IPS DF 4.7 (cell line): Measurements from ENCODE around the gene TIFAB.
"Not testable (repeated sequence)": the region's sequence is repeated elsewhere in the genome, so short reads cannot be mapped to it uniquely, and the experiment has no call there.

Experiments
- DNase-seq: peaks from one replicate; pipeline ENCODE4 v3.0.0-alpha.2; 2013; ENCODE audit warnings: low spot score; ENCODE audit errors: extremely low read depth

TIFAB gene

DNA sequence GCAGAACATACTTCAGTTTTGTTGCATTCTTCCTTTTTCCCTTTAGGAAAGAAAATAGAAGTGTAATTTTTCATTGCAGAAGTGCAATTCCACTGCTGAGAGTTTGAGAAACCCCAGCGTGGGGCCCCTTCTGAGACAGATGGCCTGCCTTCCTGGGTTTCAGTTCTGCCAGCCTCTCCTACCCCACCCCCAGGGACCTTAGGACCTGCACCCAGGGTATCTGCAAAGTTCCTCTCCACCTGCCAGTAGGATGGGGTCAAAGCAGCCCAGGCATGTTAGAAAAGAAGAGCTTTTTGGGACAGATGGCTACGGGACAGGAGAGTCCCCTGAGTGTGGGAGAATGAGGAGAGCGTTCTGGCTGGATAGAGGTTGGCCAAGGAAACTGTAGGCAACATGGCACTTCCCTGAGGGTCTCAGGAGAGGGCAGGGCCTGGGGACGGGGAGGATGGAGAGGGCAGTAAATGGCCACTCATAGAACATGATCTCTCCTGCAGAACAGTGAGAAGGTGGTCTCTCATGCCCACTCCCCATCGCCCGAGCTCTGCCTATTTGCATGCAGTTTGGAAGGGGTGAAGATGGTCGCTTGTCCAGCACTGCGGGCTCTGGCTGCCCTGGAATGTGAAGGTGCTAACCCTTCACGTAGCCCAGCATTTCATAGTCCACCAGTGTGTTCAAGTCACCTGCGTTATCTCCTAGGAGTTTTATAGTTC is at the start of gene TIFAB:
Gene TIFAB (minus strand): TSS at position 31 of the 710 bp plus-strand sequence. CDS start 2,412 bp downstream, outside the sequence.
- DNase-seq, result no peak

DNA sequence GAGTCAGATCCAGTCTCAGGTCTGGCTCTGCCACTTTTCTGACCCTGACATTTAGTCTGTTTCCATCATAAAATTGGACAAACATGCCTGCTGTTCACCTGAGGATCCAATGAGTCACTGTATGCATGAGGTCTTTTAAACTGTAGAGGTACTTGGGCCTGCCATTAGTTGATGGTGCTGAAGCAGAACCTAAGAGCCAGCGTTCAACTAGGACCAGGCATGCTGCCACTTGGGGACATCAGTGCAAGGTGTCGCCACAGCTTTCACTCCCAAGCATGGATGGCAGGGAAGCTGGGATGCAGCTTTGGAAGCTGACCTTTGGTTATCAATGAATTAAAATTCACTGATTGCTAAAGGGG is 46.5 kb upstream of the TIFAB start:
- no peak for DNase-seq

- DNase-seq, result no peak
These were observed 46.0 kb upstream of the TIFAB start for GRCh38 chr5:135497971-135498636.

DNA sequence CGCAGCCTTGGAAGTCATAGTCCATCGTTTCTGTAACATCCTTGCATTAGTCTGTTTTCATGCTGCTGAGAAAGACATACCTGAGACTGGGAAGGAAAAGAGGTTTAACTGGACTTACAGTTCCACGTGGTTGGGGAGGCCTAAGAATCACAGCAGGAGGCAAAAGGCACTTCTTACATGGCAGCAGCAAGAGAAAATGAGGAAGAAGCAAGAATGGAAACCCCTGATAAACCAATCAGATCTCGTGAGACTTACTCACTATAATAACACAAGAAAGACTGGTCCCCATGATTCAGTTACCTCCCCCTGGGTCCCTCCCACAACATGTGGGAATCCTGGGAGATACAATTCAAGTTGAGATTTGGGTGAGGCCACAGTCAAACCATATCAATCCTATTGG is 43.4 kb upstream of the TIFAB start:
- DNase-seq, result not testable (repeated sequence)

GRCh38 chr5:135494196-135494595 is 42.0 kb upstream of the TIFAB start:
- DNase-seq, result no peak

- no peak for DNase-seq
These were observed 41.4 kb upstream of the TIFAB start for GRCh38 chr5:135493406-135494180.

- no peak for DNase-seq
These were observed 40.1 kb upstream of the TIFAB start for GRCh38 chr5:135492319-135492626.

DNA sequence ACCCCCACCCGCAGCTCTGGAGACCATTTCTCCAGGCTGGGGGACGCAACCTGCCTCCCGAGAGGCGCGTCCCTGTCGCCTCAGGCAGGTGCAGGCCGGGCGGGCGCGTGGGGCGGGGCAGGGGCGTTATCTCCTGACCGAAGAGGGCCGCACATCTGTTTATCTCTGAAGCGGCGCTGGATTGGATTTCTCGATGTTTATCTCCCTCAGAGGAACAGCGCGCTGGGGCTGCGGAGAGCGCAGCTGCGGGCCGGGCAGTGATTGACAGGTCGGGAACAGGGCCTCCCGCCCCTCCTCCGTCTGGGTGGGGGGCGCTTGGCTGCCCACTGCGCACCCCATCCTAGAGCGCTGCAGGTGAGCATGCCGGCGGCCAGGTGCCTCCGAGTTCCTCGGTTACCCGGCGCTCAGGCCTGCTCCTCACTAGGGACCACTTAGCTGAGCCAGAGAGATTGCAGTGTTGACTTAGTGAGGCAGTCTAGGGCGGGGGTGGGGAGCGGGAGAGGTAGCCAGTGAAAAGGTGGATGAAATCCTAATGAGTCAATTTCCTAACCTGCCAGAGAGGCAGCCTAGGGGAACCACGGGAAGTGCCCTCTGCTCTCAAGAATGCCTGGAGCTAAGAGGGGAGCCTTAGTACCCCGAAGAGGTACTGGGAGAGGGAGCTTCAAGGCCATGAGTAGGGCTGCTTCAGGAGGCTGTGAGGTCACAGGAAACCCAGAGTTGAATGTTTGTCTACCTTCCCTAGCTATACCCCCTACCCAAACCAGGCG is 39.6 kb upstream of the TIFAB start:
- DNase-seq, result no peak

DNA sequence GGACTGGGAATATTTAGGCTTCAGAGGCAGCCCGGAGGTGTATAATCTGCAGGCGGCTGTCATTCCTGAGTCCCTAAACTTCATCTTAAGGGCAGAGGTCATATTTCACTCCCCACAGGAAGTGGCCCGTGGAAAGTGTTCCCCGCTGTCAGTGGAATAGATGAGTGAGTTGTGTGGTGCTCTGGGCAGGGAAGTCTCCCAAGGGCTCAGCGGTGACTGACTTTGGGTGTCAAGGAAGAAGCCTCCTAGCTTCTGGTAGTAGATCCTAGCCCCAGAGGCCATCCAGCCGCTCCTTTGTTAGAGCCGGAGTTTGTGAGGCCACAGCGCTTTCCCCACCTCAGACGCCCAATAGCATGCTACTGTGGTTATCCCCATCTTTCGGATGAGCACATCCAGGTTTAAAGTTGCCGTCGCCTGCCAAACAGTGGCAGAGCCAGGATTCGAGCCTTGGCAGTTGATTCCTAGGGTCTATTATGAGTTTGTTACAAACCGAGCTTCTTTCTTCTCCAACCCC is 38.9 kb upstream of the TIFAB start:
- DNase-seq, result no peak

DNA sequence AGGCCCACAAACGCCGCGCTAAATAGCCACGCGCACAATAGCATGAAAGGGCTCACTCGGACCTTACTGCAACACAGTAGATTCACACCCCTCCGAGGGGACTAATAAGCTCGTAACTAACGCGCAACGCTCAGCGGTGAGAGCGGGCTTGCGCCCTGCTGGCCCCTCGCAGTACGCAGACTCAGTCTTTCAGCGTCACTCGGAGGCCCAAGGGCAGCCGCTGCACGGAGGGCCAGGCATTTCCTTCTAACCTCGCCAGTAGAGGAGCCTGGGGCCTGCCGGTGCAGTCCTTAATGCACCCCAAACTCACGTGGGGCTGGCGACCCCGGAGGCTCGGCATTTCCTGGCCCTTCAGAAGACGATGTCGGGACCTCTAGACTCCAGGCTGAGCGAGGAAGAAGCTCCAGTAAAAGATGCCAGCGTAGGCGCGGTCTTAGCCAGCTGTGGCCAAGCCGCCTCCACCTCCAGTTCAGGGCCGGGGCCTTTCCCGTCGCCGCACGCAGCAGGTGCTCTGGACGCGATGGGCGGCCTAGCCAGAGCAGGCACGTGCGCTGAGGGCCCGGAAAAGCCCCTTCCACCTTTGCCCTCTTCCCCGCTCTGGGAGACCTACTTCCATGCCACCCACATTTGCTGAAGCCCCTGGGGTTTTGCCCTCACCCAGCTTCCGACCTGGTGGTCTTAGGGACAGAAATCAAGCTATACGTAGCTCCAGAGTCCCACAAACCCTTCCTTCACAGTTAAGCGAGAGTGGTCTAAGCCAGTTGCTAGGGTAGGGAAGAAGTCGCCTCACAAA is 38.3 kb upstream of the TIFAB start:
- no peak for DNase-seq

DNA sequence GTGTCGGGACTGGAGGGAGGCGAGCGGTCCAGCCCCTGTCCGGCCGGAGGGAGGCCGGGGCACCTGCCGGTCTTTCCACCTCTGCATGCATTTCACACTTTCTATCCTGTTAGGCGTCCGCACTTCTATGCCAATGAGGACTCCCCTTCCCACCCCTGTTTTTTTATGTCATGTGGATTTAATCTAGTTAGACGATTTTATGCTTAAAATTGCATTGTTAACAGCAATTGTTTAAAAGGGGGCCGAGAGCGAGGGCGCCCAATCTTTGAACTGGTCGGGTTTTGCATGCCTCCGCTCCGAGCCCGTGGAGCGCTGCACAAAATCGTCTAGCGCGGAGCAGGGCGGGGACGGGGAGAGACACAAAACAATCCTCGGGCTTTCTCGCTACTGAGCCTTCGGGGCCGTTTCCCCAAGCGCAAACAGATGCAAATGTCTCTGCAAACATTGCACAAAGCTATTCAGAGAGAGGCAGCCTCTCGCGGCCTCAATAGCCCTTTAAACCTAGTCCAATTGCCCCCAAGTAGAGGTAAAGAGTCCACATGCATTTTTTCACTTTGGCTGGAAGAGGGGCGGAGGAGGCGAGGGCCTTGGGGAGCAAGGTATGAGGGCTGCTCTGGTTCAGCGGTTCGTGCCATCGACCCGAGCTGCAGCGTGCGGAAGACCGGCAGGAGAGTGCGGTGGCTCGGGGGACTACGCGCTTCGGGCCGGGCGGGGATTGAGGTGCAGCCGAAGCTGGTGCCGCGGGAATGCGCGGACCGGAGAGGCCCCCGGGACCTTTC is 37.5 kb upstream of the TIFAB start:
- DNase-seq, result no peak

DNA sequence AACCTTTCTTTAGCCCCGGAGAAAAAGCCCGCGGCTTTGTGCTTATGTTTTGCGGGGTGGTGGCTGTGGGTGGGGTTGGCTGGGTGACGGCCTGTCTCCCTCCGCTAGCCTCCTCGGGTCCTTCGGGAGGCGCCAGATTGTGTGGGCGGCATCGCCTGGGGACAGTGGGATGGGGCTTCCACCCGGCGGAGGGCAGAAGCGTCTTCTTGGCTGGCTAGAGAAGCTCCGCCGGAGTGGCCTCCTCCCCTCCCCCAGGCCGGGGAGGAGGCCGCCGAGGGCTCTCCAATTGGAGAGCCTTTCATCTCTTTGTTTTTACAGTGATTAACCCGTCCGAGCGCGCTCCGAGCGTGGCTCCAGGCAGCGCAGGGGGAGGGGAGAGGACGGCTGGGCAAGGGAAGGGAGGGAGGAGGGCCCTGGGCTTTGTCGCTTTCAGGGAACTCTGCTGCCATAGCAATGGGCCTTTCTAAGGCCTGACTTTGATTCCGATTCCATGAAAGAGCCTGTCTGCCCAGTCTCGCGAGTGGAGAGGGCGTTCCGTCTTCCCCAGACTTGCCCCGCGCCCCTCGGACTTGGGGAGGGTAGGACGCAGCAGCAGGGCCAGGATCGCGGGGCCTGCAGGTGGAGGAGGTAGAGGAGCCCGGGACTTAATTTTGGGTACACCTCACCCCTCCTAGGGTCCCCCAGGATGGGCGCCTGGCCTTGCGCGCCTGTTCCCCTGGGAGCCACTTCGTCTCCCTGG is 36.7 kb upstream of the TIFAB start:
- DNase-seq, result no peak

DNA sequence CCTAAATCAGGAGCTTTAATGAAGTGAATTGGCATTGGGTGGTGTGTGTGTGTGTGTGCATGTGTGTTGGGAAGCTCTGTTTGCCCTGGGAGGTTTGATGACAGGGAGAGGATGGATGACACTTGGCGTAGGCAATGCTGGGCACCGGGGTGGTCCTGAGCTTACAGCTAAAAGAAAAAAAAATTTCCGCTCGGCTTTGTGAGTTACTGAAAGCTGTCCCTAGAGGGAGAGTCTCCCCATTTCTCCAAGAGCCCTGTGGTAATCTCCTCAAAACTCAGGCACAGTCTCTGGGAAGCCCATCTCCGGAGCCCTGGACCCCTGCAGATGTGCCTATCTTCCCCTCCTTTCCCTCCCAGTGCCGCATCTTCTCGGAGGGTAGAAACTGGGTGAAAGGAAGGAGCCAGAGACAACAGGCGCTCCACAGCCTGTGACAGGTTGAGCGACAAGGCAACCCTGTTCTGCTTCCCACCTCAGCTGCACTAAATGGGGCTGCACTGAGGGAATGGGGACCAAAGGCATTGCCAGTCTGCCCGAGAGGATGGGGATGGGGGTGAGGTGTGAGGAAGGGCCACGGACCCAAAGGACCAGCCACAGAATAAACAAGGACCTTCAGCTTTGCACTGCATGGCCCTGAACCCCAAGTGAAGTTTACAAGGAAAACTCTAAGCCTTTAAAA is 35.8 kb upstream of the TIFAB start:
- no peak for DNase-seq

DNA sequence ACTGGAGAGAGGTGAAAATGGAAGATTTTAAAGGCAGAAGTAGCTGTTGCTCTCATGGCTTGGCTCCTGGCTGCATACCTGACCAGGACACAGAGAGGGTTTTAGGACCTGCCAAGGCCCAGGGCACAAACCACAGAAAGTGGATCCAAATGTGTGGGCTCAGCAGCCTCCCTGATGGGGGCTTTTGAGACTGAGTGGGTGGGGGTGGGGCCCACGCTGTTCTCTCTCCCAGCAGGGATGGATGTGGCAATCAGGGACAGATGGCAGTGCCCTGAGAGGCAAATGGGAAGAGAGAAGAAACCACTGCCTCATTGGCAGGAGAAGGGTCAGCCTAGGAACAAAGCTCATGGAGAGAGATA is 34.9 kb upstream of the TIFAB start:
- no peak for DNase-seq

DNA sequence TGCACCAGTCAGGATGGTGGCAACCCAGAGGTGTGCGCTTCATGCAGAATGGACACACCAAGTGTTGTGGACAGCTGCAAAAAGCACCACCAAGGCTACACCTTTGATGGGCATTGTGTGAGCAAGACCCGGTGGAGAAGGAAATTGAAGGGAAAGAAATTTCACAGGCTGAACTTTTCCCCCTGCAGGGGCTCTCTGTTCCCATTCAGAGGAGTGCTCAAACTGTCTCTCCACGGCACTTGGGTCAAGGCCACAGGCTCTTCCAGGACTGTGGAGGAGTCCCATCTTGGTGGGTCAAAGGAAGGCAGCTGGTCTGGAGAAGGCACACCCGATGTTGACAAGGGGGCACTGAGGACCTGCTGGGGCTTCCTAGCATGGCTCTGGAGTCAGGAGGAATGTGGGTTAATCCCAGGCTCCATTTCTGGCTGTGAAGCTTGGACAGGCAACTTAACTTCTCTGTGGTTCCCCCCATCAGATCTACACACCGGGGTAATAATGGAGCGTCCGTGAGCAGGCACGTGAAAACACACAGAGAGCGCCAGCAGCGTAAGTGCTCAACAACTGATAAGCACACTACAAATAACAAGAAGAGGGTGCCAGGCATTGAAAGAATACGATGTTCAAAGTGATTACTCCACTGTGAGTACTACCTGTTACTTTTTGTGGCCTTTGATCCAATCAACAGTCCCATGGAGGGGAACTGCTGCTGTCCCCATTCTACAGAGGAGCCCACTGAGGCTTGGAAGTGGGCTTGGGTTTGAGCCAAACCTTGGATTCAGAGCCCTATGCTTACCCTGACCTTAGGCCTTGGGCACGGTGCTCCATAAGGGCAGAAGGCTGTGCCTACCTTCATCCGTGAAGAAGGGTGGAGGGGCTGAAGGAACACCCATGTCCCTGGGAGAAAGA is 34.2 kb upstream of the TIFAB start:
- no peak for DNase-seq

DNA sequence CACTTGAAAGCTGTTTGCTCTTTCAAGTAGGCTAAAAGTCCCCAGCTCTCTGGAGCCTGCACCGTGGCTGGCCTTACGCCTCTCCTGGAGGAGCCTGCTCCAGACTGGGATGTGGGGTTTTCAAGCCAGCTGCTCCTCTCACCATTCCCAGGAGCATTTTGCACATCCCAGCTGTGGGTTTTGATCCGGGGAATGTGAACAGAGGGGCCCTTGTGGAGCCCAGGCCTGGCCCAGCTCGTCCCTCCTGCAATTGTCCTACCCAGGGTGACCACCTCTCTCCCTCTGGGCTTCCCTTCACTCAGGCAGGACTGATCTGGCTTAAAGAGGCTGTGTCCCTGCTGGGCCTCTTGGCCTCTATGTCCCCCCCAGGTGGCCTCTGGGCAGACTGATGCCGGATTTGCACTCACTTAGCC is 32.5 kb upstream of the TIFAB start:
- DNase-seq, result no peak

DNA sequence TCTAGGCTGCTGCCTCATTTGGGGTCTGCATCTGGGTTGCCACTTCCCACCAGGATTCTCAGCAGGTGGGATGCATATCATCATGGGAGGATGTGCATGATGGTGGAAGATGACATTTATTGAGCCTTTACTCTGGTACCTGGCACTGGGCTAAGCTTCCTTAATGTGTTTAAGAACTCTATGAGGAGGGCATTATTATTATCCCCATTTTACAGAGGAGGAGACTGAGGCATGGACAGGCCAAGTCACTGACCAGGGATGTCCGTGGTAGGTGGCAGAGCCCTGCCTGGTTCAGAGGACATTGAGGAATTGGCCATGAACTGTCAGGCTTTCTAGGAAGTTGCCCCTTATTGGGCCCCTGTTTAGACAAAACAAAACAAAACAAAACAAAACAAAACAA is 31.1 kb upstream of the TIFAB start:
- no peak for DNase-seq

GRCh38 chr5:135482381-135482933 is 30.3 kb upstream of the TIFAB start:
- DNase-seq, result no peak
